ENCODE results near the gene CDT1. TPM values are rescaled to one million over a fixed set of nuclear protein-coding genes. Genes with fewer than 3 reads are reported as not detected.

CDT1 gene
- total RNA-seq, 2 donors from 2014 or later = 1.0 to 2.3 TPM

GRCh38 chr16:88810912-88811768, 7.6 kb downstream of the CDT1 start:
- ATAC-seq = peak; percentile 78 to 86
- intact Hi-C loops (cut with DNase I) = loop anchor here (10.0 kb wide), 2 partner anchors 354 to 404 kb away; partner anchors contain the start of gene ZNF778 (in 1 of the 2)
- DNase-seq = peak; percentile 85

GRCh38 chr16:88811769-88812512, 8.4 kb downstream of the CDT1 start, which contains the start of gene APRT:
Gene APRT, minus strand, starts transcription at chr16:88811928. Its CDS starts 29 bp downstream, at chr16:88811899.
- intact Hi-C loops (cut with DNase I) = loop anchor here (10.0 kb wide), 2 partner anchors 353 to 403 kb away; partner anchors contain the start of gene ZNF778 (in 1 of the 2)
- ATAC-seq (peak; percentile 93 to 95), DNase-seq (peak; percentile 94)

GRCh38 chr16:88812513-88813268, 9.1 kb downstream of the CDT1 start:
- ATAC-seq (peak; percentile 2 to 3), DNase-seq (peak; percentile 77)
- intact Hi-C loops (cut with DNase I) = loop anchor here (10.0 kb wide), 2 partner anchors 352 to 402 kb away; partner anchors contain the start of gene ZNF778 (in 1 of the 2)

GRCh38 chr16:88813269-88814143, 9.9 kb downstream of the CDT1 start:
- intact Hi-C loops (cut with DNase I) = loop anchor here (10.0 kb wide), 2 partner anchors 351 to 401 kb away; partner anchors contain the start of gene ZNF778 (in 1 of the 2)
- DNase-seq = no peak
- no peak for ATAC-seq

- DNase-seq (no peak), ATAC-seq (no peak)
- intact Hi-C loops (cut with DNase I) = loop anchor here (10.0 kb wide), 2 partner anchors 351 to 401 kb away; partner anchors contain the start of gene ZNF778 (in 1 of the 2)
Measured at GRCh38 chr16:88814144-88814502, 10.5 kb downstream of the CDT1 start.

GRCh38 chr16:88815227-88815626, 11.6 kb downstream of the CDT1 start:
- no peak for DNase-seq
- intact Hi-C loops (cut with DNase I) = loop anchor here (10.0 kb wide), 2 partner anchors 350 to 400 kb away; partner anchors contain the start of gene ZNF778 (in 1 of the 2)
- no peak for ATAC-seq

- intact Hi-C loops (cut with DNase I) = loop anchor here (2.0 to 10.0 kb wide), 3 partner anchors 349 to 399 kb away; partner anchors contain the start of gene ZNF778 (in 1 of the 2)
- DNase-seq (peak; percentile 45), ATAC-seq (no peak)
Measured at GRCh38 chr16:88815901-88816589, 12.5 kb downstream of the CDT1 start.

GRCh38 chr16:88816736-88817535, 13.3 kb downstream of the CDT1 start:
- no peak for DNase-seq
- no peak for ATAC-seq
- intact Hi-C loops (cut with DNase I) = loop anchor here (2.0 to 10.0 kb wide), 3 partner anchors 348 to 398 kb away; partner anchors contain the start of gene ZNF778 (in 1 of the 2)

- no peak for DNase-seq
- intact Hi-C loops (cut with DNase I) = loop anchor here (2.0 to 10.0 kb wide), 3 partner anchors 347 to 397 kb away; partner anchors contain the start of gene ZNF778 (in 1 of the 2)
- ATAC-seq = no peak
Measured at GRCh38 chr16:88817785-88818574, 14.4 kb downstream of the CDT1 start.

GRCh38 chr16:88818575-88818874, 14.9 kb downstream of the CDT1 start:
- no peak for ATAC-seq
- intact Hi-C loops (cut with DNase I) = loop anchor here (10.0 kb wide), 2 partner anchors 346 to 396 kb away; partner anchors contain the start of gene ZNF778 (in 1 of the 2)

GRCh38 chr16:88819126-88819525, 15.5 kb downstream of the CDT1 start:
- DNase-seq = no peak
- no peak for ATAC-seq
- intact Hi-C loops (cut with DNase I) = loop anchor here (10.0 kb wide), 2 partner anchors 346 to 396 kb away; partner anchors contain the start of gene ZNF778 (in 1 of the 2)

More at GRCh38 chr16:88818575-88818874, 14.9 kb downstream of the CDT1 start:
- DNase-seq = no peak

- no peak for DNase-seq
- intact Hi-C loops (cut with DNase I) = no loop called here
- no peak for ATAC-seq
Measured at GRCh38 chr16:88820385-88821025, 16.9 kb downstream of the CDT1 start.

GRCh38 chr16:88821168-88821850, 17.7 kb downstream of the CDT1 start:
- no peak for ATAC-seq
- intact Hi-C loops (cut with DNase I) = no loop called here
- no peak for DNase-seq

GRCh38 chr16:88822281-88823040, 18.9 kb downstream of the CDT1 start:
- intact Hi-C loops (cut with DNase I) = no loop called here
- ATAC-seq (no peak), DNase-seq (no peak)

Measured in left cardiac atrium (tissue), 4 donors.